Measurements from ENCODE around the gene COL10A1.

DNA sequence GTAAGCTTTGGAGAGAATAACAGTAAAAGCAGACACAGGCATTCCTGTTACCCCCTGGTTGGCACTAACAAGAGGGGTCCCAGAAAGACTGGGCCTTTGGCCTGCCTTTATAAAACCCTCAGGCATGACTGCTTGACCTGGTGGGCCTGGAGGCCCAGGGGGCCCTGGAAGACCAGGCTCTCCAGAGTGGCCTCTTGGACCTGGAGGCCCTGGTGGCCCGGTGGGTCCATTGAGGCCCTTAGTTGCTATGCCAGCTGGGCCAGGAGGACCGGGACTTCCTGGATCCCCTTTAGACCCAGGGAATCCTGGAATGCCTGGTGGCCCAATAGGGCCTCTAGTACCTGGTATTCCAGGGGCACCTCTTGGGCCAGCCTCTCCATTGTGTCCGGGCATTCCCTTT is 5.5 kb downstream of the COL10A1 start:
- TF ChIP-seq, protein P1, sequence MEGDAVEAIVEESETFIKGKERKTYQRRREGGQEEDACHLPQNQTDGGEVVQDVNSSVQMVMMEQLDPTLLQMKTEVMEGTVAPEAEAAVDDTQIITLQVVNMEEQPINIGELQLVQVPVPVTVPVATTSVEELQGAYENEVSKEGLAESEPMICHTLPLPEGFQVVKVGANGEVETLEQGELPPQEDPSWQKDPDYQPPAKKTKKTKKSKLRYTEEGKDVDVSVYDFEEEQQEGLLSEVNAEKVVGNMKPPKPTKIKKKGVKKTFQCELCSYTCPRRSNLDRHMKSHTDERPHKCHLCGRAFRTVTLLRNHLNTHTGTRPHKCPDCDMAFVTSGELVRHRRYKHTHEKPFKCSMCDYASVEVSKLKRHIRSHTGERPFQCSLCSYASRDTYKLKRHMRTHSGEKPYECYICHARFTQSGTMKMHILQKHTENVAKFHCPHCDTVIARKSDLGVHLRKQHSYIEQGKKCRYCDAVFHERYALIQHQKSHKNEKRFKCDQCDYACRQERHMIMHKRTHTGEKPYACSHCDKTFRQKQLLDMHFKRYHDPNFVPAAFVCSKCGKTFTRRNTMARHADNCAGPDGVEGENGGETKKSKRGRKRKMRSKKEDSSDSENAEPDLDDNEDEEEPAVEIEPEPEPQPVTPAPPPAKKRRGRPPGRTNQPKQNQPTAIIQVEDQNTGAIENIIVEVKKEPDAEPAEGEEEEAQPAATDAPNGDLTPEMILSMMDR (IDR thresholded peaks at IDR 0.05) = no peak
- no peak for TF ChIP-seq PHF8 (IDR thresholded peaks at IDR 0.05; ENCODE audit: borderline replicate concordance, low read depth)
- TF ChIP-seq, protein P2, sequence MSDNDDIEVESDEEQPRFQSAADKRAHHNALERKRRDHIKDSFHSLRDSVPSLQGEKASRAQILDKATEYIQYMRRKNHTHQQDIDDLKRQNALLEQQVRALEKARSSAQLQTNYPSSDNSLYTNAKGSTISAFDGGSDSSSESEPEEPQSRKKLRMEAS (IDR thresholded peaks at IDR 0.05) = no peak
- no peak for TF ChIP-seq POLR2A (IDR thresholded peaks at IDR 0.05; ENCODE audit: low read length)
- no peak for TF ChIP-seq ESRRA (IDR thresholded peaks at IDR 0.05; ENCODE audit: borderline replicate concordance, low read length)
- TF ChIP-seq EP300 (IDR thresholded peaks at IDR 0.05) = no peak
- TF ChIP-seq JUN (IDR thresholded peaks at IDR 0.05) = no peak

Measured in A549 (cell line).